DOHH2 (cell line): Measurements from ENCODE around the gene UBE2R2.
"Not testable (repeated sequence)": the region's sequence is repeated elsewhere in the genome, so short reads cannot be mapped to it uniquely, and the experiment has no call there.

ENCODE experiments used
- EZH2phosphoT487 ChIP-seq: fragments of 200-600 bp; sonication (generic); IDR thresholded peaks from 2 replicates; pipeline ENCODE4 v1.6.1; 2017; ENCODE audit warnings: borderline replicate concordance, mild to moderate bottlenecking, antibody characterized with exemption, low read length, moderate library complexity, mixed read lengths
- TF ChIP-seq, protein P1 (sequence below): fragments of 200-600 bp; sonication (generic); IDR thresholded peaks from one replicate; pipeline ENCODE4 v1.5.1; 2014; ENCODE audit warnings: antibody characterized with exemption, mild to moderate bottlenecking, low read depth, low read length; ENCODE audit not compliant: poor library complexity, severe bottlenecking

DNA sequence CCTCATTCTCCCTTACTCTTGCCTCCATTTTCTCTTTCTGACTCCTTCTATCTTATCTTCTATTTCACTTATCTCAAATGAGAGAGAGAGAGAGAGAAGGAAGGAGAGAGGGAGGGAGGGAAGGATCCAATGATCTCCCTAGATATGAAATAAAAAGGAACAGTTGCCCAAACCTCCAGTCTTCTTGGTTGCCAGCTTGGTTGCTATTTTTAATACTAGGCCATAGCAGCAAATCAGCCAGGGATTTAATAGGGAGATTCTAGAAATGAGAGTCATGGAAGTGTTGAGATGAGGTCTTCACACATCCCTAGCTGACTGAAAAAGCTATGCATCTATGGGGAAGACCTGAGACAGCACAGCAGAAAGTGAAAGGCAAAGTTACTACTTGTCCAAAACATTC is 43.8 kb upstream of the UBE2R2 start:
- TF ChIP-seq, protein P1, sequence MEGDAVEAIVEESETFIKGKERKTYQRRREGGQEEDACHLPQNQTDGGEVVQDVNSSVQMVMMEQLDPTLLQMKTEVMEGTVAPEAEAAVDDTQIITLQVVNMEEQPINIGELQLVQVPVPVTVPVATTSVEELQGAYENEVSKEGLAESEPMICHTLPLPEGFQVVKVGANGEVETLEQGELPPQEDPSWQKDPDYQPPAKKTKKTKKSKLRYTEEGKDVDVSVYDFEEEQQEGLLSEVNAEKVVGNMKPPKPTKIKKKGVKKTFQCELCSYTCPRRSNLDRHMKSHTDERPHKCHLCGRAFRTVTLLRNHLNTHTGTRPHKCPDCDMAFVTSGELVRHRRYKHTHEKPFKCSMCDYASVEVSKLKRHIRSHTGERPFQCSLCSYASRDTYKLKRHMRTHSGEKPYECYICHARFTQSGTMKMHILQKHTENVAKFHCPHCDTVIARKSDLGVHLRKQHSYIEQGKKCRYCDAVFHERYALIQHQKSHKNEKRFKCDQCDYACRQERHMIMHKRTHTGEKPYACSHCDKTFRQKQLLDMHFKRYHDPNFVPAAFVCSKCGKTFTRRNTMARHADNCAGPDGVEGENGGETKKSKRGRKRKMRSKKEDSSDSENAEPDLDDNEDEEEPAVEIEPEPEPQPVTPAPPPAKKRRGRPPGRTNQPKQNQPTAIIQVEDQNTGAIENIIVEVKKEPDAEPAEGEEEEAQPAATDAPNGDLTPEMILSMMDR, result not testable (repeated sequence)
- not testable (repeated sequence) for TF ChIP-seq EZH2phosphoT487
